Right lobe of liver (tissue), 4 donors: ENCODE results near the gene FGF14.

Source experiments
- CTCF ChIP-seq, 4 donors: fragments of 200-600 bp in 3 of 4; fragments of 450-650 bp in 1 of 4; IDR thresholded peaks; one replicate each; pipeline versions ENCODE4 v1.5.1 to v1.8.0; 2016 to 2022; ENCODE audit warnings: antibody characterized with exemption in 4 of 4, mild to moderate bottlenecking in 2 of 4
- POLR2A ChIP-seq: fragments of 450-650 bp; IDR thresholded peaks from one replicate; pipeline ENCODE4 v1.6.1; 2017; ENCODE audit warnings: antibody characterized with exemption, mild to moderate bottlenecking
- donor health status: DM: no; HTN: no; CAD: no.
- donor health status: DM: no; HTN: no; CAD: no.
- donor health status: DM: no; HTN: yes; CAD: no.

- no peak for TF ChIP-seq CTCF (IDR thresholded peaks at IDR 0.05)
- TF ChIP-seq POLR2A, result no peak
These were observed 40.7 kb downstream of the FGF14 start for GRCh38 chr13:102361113-102361512.
